HTR-8/SVneo (cell line): Measurements from ENCODE around the gene ITGB2.
"Not testable (repeated sequence)": the region's sequence is repeated elsewhere in the genome, so short reads cannot be mapped to it uniquely, and the experiment has no call there.

ENCODE experiments used
- DNase-seq: peaks from one replicate; pipeline ENCODE4 v3.0.0; 2011; ENCODE audit warnings: low spot score, mixed read lengths; ENCODE audit not compliant: insufficient read length
- FAIRE-seq: peaks from 2 replicates; lab custom pipeline; 2011; peaks lifted over from hg19 to GRCh38; lab: Jason Lieb, UNC

ITGB2 gene

DNA sequence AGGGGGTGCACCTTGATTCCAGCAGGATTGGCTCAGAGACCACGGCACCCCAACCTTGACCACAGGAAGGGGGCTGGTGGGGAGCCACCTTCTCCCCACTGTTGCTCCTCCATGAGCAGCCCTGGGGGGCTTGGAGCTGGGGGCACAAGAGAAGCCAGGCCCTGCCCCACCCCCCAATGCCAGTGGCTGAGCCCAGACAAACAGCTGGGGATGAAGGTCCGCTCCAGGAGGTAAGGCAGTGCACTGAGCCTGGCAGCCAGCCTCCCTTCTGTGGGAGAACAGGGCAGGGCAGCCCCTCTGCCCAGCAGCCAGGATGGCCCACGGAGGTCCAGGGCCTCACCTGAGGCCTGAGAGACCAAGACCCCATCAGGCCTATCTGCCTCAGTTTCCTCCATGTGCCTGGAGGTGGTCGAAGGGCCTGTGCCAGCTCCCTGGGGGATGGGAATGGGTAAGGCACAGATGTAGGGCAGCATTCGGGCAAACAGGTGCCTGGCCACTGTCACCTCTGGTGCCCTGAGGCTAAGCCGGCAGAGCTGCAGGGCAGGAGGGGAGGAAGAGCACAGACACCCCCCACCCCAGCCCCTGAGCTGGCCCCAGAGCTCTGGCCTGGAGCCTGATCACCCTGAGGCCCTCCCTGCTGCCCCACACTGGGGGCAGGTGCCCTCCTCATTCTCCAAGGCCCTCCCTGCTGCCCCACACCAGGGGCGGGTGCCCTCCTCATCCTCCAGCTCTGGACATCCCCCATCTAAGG is 7.1 kb downstream of the ITGB2 start:
- DNase-seq (no peak), FAIRE-seq (no peak)

- not testable (repeated sequence) for FAIRE-seq, DNase-seq
These were observed 7.9 kb downstream of the ITGB2 start for GRCh38 chr21:44912506-44913412.

- DNase-seq: no peak
- no peak for FAIRE-seq
These were observed 8.6 kb downstream of the ITGB2 start for GRCh38 chr21:44912158-44912473.

DNA sequence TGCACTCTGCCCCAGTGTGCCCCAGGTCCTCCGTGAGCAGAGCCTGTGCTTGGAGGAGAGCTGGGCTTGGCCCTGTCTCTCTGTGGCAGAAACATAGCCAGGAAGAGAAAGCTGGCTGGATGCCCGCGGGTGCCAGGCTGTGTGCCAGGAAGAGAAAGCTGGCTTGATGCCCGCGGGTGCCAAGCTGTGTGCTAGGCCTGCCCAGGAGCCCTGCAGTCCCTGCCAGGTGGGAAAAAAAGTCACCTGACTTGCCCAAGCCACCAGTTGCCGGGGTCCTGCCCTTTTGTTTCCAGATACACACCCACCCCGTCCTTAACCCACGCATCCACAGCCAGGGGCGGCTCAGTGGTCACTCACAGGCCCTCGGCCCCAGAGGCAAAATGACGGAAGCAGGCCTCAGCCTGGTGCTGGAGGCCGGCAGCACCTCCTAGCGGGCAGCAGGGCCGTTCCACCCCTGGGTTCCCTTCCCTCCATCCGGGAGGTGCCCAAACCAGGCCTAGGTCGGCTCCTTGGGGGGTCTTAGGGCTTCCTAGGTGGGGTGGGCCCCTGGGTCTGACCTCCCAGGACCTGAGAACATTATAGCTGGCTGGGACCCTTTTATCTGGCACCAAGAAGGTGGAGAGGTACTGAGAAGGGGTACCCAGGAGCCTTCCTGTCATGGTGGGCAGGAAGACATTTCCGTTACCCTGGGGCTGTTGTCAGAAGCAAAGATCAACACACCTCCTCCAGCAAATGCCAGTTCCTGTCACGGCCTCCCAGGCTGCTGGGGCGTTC is 9.1 kb downstream of the ITGB2 start:
- DNase-seq (no peak), FAIRE-seq (no peak)

GRCh38 chr21:44911068-44911383 is 9.7 kb downstream of the ITGB2 start:
- no peak for DNase-seq
- peak; percentile 96 for FAIRE-seq

DNA sequence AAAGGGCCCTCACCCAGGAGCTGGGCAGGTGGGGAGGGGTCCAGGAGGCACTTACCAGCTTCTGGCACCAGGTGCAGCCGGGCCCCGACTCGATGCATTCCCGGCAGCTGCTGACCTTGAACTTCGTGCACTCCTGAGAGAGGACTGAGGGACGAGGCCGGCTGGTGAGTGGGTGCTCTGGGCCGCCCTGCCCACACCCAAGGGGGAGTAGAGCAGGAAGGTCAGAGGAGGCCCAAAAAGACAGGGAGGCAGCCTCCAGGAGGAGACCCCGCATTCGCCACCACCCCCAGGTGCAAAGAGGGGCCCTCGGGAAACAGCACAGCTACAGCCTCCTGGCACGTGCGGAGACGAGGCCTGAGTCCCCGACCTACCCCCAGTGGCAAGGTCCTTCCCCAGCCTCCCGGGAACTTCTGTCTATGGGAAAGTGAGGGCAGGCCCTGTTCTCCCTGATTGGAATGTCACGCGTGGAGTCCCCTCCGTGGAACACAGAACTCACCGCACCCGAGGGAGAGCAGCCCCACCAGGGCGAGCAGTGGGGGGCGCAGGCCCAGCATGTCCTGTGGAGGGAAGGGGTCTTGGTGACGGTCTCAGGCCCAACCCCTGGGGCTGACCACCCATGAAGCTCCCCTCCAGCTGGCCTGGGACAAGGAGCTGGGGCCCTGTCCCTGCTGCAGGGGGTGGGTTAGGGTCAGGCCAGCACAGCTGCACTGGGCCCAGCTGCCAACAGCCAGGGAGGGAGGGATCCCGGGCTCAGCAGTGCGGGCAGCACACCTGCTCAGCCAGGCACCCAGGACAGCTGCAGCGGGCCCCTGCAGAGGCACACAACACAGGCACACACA is 10.3 kb downstream of the ITGB2 start:
- FAIRE-seq (no peak), DNase-seq (no peak)

DNA sequence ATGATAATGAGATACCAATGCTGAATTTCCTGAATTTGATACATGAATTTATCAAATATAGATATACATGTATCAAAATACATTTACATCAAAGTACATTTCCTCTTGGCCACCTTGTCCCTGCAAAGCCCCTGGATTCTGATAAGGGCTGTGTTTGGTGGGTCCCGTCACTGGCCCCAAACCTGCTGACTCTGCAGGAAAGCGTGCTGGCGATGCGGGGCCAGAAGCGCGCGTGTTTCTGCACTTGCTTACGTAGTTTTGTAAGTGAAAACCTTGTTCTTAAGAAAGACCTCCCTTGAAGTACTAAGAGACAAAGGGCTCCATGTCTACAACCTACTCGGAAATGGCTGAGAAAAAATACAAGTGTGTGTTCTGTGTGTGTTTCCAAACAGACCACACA is 11.0 kb downstream of the ITGB2 start:
- no peak for FAIRE-seq
- no peak for DNase-seq

DNA sequence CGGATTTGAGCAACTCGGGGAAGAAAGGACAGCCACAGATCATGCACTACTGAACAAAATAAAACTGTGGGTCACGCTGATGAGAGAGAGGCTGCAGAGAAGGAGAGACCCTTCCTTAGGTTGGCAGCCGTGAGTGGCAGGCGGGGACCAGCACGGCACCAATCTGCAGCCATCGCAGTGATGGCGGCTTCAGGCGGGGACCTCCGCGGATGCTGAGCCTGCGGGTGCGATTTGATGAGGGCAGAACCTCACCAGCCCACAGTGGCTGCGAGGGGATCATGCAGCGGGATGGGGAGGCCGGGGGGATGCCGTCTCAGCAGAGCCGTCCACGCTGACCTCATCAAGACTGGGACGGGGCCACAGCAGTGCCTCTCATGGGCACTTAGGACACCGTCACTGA is 11.8 kb downstream of the ITGB2 start:
- DNase-seq (no peak), FAIRE-seq (no peak)

- DNase-seq: no peak
- FAIRE-seq: no peak
These were observed 12.5 kb downstream of the ITGB2 start for GRCh38 chr21:44907966-44908895.

GRCh38 chr21:44907225-44907965 is 13.3 kb downstream of the ITGB2 start:
- DNase-seq (no peak), FAIRE-seq (no peak)

GRCh38 chr21:44905728-44906090 is 15.0 kb downstream of the ITGB2 start:
- FAIRE-seq (no peak), DNase-seq (no peak)

- no peak for FAIRE-seq
- DNase-seq: no peak
These were observed 15.5 kb downstream of the ITGB2 start for GRCh38 chr21:44905016-44905727.

DNA sequence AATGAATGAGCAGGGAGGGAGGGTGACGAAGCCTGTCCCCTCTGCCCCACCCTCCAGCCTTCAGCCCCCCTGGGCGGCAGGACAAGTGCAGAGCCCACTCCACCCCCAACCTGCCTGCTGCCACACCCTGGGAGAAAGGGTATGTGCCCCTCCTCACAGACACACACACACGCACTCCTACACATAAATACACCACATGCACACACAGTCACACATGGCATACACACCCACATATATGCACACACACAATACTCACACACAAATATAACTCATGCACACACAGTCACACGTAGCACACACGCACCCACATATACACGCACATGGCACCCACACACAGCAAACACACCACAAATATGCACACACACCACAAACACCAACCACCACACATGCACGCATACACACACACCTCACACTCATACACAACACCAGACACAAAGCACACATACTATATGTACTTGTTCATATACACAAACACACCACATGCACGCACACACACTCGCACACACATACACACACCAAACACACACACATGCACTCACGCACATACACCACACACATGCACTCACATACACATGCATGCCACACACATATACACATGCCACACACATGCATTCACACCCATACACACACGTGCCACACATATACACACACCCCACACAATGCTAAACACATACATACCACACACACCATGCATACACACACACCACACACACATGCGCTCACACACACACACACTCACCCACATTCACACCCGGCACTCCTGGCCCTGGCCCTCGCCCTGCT is 16.4 kb downstream of the ITGB2 start:
- DNase-seq: no peak
- peak; percentile 97 for FAIRE-seq

DNA sequence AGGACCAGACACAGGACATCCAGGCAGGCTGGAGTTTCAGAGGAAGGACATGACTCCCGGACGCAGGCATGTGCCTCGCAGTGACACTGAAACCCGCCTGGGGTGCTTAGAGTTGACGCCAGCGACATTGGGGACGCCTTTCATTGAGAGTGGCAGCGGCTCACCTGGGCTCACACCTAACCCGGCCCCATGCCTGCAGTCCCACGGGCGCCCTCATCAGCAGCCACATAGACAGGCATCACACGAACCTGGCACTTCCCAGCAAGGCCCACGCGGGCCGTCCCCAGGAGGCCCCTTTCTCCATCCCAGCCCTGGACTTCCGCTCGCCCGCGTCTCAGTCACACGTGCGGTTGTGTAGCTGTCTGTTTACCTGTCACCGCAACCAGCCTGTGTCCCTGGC is 17.0 kb downstream of the ITGB2 start:
- DNase-seq (no peak), FAIRE-seq (no peak)

- FAIRE-seq: no peak
- DNase-seq: no peak
These were observed 17.5 kb downstream of the ITGB2 start for GRCh38 chr21:44903050-44903685.

DNA sequence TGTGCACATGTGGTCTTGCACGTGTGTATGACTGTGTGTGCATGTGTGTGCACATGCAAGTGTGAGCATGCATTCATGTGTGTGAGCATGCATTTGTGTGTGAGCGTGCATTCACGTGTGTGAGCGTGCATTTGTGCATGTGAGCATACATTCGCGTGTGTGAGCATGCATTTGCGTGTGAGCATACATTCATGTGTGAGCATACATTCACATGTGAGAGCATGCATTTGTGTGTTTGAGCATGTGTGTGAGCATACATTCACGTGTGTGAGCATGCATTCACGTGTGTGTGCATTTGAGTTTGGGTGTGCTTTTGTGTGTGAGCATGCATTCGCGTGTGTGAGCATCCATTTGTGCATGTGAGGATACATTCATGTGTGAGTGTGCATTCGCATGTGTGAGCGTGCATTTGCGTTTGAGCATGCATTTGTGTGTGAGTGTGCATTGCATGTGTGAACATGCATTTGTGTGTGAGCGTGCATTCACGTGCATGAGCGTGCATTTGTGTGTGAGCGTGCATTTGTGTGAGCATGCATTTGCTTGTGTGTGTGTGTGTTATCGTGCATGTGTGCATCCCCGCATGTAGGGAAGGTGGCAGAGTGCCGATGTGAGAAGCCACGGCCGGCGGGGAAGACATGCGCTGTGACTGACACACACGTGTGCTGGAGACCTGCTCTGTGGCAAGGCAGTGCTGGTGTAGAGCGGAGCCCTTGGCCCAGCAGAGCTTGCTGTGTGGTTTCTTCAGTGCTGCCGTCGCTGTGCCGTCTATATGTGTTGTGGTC is 18.2 kb downstream of the ITGB2 start:
- FAIRE-seq (peak; percentile 99), DNase-seq (no peak)
